GM19438 (cell line): ENCODE measurements around the gene NDST1.
A peak's percentile ranks its signal among the peaks of the same experiment; 100 is the strongest.
"Not testable (repeated sequence)": the region's sequence is repeated elsewhere in the genome, so short reads cannot be mapped to it uniquely, and the experiment has no call there.

Experiments used
- ATAC-seq: cut with Tn5 transposase; IDR thresholded peaks from one replicate; pipeline ENCODE4 v1.9.1; 2021; ENCODE audit warnings: low read depth; ENCODE audit not compliant: unreplicated experiment

NDST1 gene

GRCh38 chr5:150507474-150508276 is at the start of gene NDST1:
NDST1 (plus strand) TSS chr5:150508131; CDS start chr5:150521255, 13,124 bp downstream.
- no peak for ATAC-seq

GRCh38 chr5:150458802-150459557 is 49.0 kb upstream of the NDST1 start:
- no peak for ATAC-seq

- ATAC-seq, result no peak
These were observed 47.1 kb upstream of the NDST1 start for GRCh38 chr5:150460781-150461180.

DNA sequence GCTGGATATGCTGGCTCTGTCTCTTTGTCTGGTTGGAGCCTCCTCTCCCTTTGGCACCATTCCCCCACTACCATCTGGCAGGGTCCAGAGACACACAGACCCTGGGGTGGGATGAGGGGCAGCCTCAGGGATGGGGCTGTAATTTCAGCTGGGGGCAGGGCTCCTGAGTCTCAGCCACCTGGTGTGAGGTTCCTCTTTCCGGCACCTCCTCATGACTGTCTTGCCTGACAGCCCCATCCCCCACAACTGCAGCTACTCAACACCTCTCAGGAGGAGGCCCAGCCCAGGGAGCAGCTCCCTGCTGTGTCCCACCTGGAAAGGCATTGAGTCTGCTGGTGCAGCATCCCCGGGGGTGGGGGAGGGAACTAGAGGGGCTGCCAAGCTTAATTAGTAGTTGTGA is 46.7 kb upstream of the NDST1 start:
- peak; percentile 82 for ATAC-seq

DNA sequence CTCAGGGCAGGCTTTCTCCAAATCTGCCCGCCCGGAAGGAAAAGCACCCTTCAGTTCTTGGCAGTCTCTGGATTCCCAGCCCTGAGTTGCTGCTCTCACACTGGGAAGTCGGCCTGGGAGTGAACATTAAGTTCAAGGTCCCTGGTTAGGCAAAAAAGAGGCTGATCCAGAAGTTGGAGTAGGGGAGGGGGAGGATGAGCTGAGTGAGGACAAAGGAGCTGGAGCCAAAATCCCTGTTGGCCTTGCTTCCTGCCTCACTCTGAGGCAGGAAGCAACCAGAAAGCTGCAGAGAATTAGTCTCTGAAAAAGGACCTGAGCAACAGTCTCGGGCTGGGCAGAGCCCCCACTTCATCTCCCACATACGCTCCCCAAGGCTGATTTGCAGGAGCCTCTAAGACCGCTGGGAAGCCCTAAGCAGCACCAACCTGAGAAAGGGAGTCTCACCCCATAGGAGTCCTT is 43.3 kb upstream of the NDST1 start:
- no peak for ATAC-seq

DNA sequence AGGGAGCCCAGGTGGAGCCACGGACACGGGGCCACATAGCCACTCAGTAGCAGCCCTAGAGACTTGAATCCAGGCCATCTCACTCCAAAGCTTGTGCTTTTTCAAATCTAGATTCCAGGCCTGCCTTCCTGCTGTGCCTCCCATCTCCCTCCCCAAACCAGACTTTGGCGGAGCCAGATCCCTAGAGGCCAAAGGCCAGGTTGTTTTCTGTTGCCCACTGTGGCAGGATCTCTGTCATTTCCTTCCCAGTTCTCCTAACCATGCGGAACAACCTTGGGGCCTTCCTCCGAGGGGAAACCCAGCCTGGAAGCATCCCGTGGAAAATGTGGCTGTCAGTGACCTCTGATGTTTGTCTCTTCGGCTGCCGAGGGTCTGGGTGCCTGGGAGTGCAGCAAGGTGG is 42.0 kb upstream of the NDST1 start:
- no peak for ATAC-seq

- no peak for ATAC-seq
These were observed 39.7 kb upstream of the NDST1 start for GRCh38 chr5:150468206-150468605.

GRCh38 chr5:150469718-150470469 is 38.0 kb upstream of the NDST1 start:
- ATAC-seq, result no peak

DNA sequence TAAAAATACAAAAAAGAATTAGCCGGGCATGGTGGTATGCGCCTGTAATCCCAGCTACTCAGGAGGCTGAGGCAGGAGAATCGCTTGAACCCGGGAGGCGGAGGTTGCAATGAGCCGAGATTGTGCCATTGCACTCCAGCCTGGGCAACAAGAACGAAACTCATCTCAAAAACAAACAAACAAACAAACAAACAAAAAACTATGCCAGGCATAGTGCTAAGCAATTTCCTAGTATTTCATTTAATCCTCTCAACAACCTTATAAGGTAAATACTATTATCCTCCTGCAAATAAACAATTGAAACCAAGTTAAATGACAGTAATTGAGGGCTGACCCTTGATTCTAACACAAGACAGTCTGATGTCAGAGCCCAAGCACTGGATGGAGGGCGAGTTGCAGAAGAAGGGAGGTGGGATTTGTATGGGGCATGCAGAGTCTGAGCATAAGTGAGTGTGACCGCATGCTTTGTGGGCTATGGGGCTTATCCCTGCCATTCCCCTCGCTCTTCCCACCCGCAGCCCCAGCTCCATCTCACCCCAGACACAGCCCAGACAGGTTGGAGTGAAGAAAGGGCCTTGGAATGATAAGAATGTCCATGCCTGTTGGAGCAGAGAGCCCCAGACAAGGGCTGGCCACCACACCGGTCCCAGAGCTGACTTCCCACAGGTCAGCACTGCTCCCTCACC is 34.1 kb upstream of the NDST1 start:
- ATAC-seq, result no peak

GRCh38 chr5:150476568-150476967 is 31.4 kb upstream of the NDST1 start:
- not testable (repeated sequence) for ATAC-seq

- no peak for ATAC-seq
These were observed 28.5 kb upstream of the NDST1 start for GRCh38 chr5:150479416-150479815.

GRCh38 chr5:150481708-150481965 is 26.3 kb upstream of the NDST1 start:
- no peak for ATAC-seq

GRCh38 chr5:150481972-150482406 is 25.9 kb upstream of the NDST1 start:
- ATAC-seq, result no peak

- ATAC-seq, result no peak
These were observed 22.8 kb upstream of the NDST1 start for GRCh38 chr5:150484964-150485692.

DNA sequence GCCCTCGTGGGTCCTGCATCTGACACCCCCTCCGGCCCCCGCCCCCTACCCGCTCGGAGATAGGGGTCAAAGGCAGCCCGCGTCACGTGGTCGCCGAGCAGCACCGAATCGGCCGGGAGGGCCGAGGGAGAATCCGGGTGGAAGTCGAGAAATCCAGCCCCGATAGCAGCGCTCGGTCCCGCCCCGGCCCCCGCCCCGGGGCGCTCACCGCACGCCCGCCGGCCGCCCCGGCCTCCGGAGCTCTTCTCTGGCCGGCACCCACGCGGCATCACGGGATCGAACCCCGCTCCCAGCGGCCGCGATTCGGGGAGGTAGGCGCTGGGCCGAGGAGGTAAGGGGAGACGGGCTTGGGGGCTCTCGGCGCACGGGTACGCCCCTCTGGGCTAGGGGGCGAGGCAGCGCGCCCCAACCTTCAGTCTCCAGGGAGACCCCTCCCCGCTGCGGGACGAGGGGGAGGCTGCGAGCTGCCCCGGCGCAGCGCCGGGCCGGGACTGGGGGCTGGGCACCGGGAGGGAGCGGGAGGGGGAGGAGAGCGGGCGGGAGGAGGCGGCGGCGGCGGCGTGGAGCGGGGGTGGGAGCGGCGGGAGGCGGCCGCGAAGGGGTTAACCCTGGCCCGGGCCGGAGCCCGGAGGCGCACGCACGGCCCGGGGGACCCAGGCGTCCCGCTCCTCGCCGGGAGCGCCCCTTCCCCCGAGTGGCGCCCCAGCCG is 22.1 kb upstream of the NDST1 start:
- no peak for ATAC-seq

GRCh38 chr5:150486402-150487198 is 21.3 kb upstream of the NDST1 start:
- no peak for ATAC-seq

DNA sequence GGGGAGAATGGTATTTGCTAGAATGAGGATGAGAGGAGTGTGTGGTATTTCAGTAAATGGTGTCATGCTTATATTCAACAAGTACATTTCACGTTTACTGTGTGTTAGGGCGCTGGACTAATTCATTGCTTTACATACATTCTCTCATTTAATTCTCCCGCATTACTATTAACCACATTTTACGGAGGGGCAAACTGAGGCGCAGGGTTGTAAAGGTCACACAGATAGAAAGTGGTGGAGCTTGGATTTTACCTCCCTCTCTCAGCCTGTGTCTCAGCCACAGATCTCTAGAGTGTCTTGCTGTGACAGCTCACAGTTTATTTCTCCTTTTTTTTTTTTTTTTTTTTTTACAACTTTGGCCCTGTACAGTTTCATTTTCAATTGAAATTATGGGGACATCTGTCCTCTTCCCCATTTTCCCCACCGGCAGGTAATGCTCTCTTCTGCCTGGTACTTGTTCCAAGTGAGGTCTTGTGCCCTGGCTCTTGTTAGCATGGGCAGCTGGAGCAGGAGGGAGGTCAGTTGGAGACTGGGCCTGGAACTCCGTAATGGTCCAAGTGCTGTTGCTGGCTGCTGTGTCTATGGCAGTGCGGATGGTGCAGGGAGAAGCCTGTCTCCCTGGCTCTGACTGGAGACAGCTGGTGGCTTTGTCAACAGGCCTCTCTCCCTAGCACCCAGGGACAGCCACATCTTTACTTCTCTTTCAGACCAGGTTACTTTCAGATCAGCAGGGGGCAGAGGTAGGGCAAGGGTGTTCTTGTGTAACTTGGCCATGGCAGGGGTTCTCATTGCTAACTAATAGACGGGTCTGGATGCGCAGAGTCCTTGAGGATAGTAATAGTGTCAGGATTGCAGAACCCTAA is 20.5 kb upstream of the NDST1 start:
- ATAC-seq, result no peak
